GM12864 (cell line): ENCODE results near the gene BCAS3.

Experiments
- DNase-seq: peaks from one replicate; pipeline ENCODE4 v3.0.0-alpha.2; 2011; ENCODE audit warnings: low read depth
- H3K4me3 ChIP-seq: 2 replicates; pipeline ENCODE4 v1.5.1; 2011; ENCODE audit warnings: mild to moderate bottlenecking, low read depth, low read length, control low read depth
- TF ChIP-seq, protein P1 (sequence below): IDR thresholded peaks from 2 replicates; pipeline ENCODE4 v1.5.1; 2011; ENCODE audit warnings: low read depth, mild to moderate bottlenecking, moderate library complexity, low read length, control low read depth, inconsistent platforms; ENCODE audit errors: missing control alignments

The BCAS3 gene

DNA sequence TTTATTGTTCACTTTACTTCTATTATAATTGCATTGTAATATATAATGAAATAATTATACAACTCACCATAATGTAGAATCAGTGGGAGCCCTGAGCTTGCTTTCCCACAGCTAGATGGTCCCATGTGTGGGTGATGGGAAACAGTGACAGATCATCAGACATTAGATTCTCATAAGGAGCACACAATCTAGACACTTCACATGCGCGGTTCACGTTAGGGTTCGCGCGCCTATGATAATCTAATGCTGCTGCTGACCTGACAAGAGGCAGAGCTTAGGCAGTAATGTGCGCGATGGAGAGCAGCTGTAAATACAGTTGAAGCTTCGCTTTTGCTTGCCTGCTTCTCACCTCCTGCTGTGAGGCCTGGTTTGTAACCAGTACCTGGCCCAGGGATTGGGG is 40.2 kb downstream of the BCAS3 start:
- no peak overlapping the region for H3K4me3 ChIP-seq
- no peak for DNase-seq
- TF ChIP-seq, protein P1, sequence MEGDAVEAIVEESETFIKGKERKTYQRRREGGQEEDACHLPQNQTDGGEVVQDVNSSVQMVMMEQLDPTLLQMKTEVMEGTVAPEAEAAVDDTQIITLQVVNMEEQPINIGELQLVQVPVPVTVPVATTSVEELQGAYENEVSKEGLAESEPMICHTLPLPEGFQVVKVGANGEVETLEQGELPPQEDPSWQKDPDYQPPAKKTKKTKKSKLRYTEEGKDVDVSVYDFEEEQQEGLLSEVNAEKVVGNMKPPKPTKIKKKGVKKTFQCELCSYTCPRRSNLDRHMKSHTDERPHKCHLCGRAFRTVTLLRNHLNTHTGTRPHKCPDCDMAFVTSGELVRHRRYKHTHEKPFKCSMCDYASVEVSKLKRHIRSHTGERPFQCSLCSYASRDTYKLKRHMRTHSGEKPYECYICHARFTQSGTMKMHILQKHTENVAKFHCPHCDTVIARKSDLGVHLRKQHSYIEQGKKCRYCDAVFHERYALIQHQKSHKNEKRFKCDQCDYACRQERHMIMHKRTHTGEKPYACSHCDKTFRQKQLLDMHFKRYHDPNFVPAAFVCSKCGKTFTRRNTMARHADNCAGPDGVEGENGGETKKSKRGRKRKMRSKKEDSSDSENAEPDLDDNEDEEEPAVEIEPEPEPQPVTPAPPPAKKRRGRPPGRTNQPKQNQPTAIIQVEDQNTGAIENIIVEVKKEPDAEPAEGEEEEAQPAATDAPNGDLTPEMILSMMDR: no peak

DNA sequence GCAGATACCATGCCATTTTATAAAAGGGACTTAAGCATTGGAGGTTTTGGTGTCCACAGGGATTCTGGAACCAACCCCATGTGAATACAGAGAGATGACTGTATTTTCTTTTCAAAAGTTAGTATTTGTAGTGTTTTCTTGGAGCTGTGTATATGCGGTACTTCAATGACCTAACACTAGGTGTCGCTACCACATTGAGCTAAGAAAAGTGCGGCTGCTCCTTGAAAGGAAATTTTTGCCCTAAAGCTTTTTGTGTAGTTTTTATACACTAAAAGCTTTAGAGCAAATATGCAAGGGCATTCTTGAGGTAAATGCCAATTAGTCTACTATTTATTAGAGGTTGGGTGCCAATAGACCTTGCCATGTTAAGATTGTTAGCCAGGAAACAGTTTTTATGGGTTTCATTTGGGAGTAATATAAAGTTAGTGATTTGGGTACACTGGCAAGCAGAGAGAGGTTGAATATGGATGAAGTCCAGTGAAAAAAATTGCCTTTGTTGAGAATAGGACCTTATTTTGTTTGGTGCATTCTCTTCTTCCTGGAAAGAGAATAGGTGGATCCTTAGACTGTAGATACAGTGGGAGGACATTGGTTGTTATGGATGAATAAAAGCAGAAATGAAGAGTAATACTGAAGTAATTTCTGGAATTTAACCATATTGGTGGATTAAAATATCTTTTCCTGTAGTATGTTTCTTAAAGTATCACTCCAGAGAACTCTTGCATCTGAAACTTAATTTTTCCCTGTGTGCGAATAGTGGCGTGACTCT is 43.3 kb downstream of the BCAS3 start:
- DNase-seq: peak; percentile 41
- TF ChIP-seq, protein P1: peak; percentile 78
- H3K4me3 ChIP-seq: no peak overlapping the region

DNA sequence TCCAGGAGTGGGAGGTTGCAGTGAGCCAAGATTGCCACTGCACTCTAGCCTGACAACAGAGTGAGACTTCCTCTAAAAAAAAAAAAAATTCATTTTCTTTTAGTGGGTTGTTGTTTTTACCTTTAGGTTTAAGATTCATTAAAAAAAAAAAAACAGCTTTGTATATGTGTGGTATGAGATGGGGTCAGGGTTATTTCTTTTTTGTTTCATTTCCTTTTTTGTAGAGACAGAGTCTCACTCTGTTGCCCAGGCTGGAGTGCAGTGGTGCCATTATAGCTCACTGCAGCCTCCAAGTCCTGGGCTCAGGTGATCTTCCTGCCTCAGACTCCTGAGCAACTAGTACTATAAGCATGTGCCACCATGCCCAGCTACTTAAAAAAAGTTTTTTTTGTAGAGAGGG is 47.0 kb downstream of the BCAS3 start:
- peak; percentile 15 for DNase-seq
- H3K4me3 ChIP-seq: no peak overlapping the region
- TF ChIP-seq, protein P1: no peak

DNA sequence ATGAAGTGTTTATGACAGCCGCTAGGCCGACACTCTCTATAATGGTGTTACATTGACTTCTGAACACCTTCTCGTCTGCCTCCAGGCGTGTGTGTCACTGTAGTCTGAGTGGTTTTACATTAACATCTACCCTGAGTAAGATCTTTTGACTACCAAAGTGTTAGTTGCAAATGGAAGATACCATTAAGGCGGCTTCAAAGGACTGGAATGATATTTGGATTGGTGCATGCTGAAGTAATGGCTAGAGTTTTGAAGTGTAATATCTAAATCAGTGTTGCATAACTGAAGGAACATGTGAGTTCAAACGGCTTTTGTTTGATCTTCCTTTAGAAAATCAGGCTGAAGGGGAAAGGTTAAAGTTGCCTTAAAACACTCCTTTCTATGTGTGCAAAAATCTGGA is 52.2 kb downstream of the BCAS3 start:
- no peak for DNase-seq
- TF ChIP-seq, protein P1: no peak
- H3K4me3 ChIP-seq: no peak overlapping the region

DNA sequence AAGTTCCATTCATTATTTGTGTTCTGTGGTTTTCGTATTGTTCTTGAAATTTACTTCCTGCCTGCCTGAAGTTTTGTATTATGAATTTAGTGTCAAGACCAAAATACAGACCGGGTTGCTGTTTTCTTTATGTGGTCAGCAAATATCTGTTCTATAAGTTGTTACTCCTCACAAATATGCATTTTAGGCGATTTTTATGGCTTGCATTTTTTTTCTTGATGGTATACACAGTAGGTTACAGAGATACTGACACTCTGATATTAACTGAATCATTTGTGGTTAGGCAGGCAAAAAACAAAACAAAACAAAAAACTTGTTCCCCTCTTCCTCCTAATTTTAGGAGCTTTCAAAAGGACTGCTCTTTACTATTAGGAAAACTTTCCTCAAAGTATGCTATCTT is 52.6 kb downstream of the BCAS3 start:
- TF ChIP-seq, protein P1: no peak
- no peak overlapping the region for H3K4me3 ChIP-seq
- no peak for DNase-seq

DNA sequence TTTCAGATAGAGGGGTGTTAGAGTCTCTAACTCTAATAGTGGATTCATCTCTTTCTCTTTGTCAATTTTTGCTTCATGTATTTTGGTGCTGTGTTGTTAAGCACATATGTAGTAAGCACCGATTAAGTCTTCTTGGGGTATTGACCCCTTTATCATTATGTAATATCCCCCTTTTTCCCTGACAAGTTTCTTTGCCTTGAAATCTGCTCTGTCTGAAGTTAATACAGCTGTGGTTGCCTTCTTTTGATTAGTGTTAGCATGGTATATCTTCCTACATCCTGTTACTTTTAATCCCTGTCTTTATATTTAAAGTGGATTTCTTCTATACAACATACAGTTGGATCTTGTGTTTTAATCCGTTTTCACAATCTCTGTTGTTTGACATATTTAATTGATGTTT is 60.6 kb downstream of the BCAS3 start:
- TF ChIP-seq, protein P1: no peak
- no peak overlapping the region for H3K4me3 ChIP-seq
- no peak for DNase-seq

DNA sequence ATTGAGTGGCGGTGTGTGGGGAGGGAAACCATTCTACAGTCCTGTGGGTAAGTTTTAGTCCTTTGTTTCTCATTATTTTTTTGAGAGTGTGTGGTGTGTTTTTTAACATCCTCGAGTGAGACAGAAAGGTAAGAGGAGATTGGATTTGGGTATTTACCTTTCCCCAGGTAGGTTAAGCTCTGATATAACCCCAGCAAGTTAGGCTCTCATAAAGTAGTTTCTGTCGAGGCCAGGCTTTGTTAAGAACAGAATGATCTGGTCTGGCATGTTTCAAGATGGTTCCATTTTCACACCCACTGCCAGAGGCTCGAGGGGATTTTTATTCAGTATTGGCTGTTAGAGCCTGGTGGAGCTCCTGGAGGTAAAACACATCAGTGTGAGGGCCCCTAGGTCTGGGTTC is 62.9 kb downstream of the BCAS3 start:
- DNase-seq: no peak
- TF ChIP-seq, protein P1: no peak
- H3K4me3 ChIP-seq: no peak overlapping the region
